Memory B cell (primary cell): ENCODE data around the gene CLDN18.
A peak's percentile ranks its signal among the peaks of the same experiment; 100 is the strongest.

Source experiments
- ATAC-seq: fragments of 150-1000 bp; cut with Tn5 transposase; 2 replicates; pipeline ENCODE4 v1.10.0; 2021; ENCODE audit warnings: low read depth, mild to moderate bottlenecking, moderate library complexity
- DNase-seq, 2 donors: peaks; one replicate each; pipeline ENCODE4 v3.0.0; 2022; ENCODE audit warnings: low spot score in 2 of 2
- H3K27ac Mint-ChIP-seq: one replicate; pipeline ENCODE4 v1.8.0; 2022; ENCODE audit warnings: mild to moderate bottlenecking, moderate library complexity, mixed read lengths
- H3K27me3 Mint-ChIP-seq: one replicate; pipeline ENCODE4 v1.8.0; 2022; ENCODE audit warnings: mixed read lengths
- H3K36me3 Mint-ChIP-seq: one replicate; pipeline ENCODE4 v1.8.0; 2022; ENCODE audit warnings: mild to moderate bottlenecking, mixed read lengths
- H3K4me1 Mint-ChIP-seq: one replicate; pipeline ENCODE4 v1.8.0; 2022; ENCODE audit warnings: mixed read lengths
- H3K4me3 Mint-ChIP-seq: one replicate; pipeline ENCODE4 v1.8.0; 2022; ENCODE audit warnings: mild to moderate bottlenecking, moderate library complexity, mixed read lengths
- H3K9me3 Mint-ChIP-seq: one replicate; pipeline ENCODE4 v1.8.0; 2022; ENCODE audit warnings: mixed read lengths

The CLDN18 gene

GRCh38 chr3:138062037-138062436 is 52.1 kb downstream of the CLDN18 start:
- Mint-ChIP-seq H3K4me3 (no peak overlapping the region), H3K27me3 (peaks cover 3% of the 10 kb centered on the region), H3K9me3 (no peaks in the 10 kb centered on the region), H3K36me3 (no peaks in the 10 kb centered on the region), H3K27ac (no peak overlapping the region), H3K4me1 (peaks cover 3% of the 10 kb centered on the region)
- ATAC-seq (no peak), DNase-seq (no peak)

GRCh38 chr3:138062626-138063025 is 52.7 kb downstream of the CLDN18 start:
- peaks cover 3% of the 10 kb centered on the region for H3K27me3 Mint-ChIP-seq
- H3K4me3 Mint-ChIP-seq = no peak overlapping the region
- ATAC-seq (no peak), DNase-seq (no peak)
- no peaks in the 10 kb centered on the region for H3K36me3 Mint-ChIP-seq
- H3K9me3 Mint-ChIP-seq = no peaks in the 10 kb centered on the region
- peaks cover 3% of the 10 kb centered on the region for H3K4me1 Mint-ChIP-seq
- H3K27ac Mint-ChIP-seq = no peak overlapping the region

GRCh38 chr3:138063416-138063815 is 53.5 kb downstream of the CLDN18 start:
- Mint-ChIP-seq H3K4me3 (no peak overlapping the region), H3K9me3 (no peaks in the 10 kb centered on the region), H3K36me3 (no peaks in the 10 kb centered on the region), H3K4me1 (peaks cover 3% of the 10 kb centered on the region), H3K27me3 (peaks cover 3% of the 10 kb centered on the region), H3K27ac (no peak overlapping the region)
- no peak for ATAC-seq
- no peak for DNase-seq

GRCh38 chr3:138065949-138066348 is 56.0 kb downstream of the CLDN18 start:
- no peak for ATAC-seq
- Mint-ChIP-seq H3K27ac (no peak overlapping the region), H3K27me3 (peaks cover 15% of the 10 kb centered on the region)

GRCh38 chr3:138066383-138066782 is 56.4 kb downstream of the CLDN18 start:
- H3K4me3 Mint-ChIP-seq = no peak overlapping the region
- H3K27me3 Mint-ChIP-seq = peaks cover 15% of the 10 kb centered on the region
- no peaks in the 10 kb centered on the region for H3K9me3 Mint-ChIP-seq
- peaks cover 2% of the 10 kb centered on the region for H3K4me1 Mint-ChIP-seq
- DNase-seq (no peak), ATAC-seq (no peak)
- H3K27ac Mint-ChIP-seq = no peak overlapping the region
- H3K36me3 Mint-ChIP-seq = no peaks in the 10 kb centered on the region

More at GRCh38 chr3:138065949-138066348, 56.0 kb downstream of the CLDN18 start:
- H3K9me3 Mint-ChIP-seq = no peaks in the 10 kb centered on the region
- no peaks in the 10 kb centered on the region for H3K36me3 Mint-ChIP-seq
- DNase-seq = no peak
- H3K4me1 Mint-ChIP-seq = peaks cover 2% of the 10 kb centered on the region
- H3K4me3 Mint-ChIP-seq = no peak overlapping the region

- H3K4me1 Mint-ChIP-seq = peaks cover 2% of the 10 kb centered on the region
- H3K4me3 Mint-ChIP-seq = no peak overlapping the region
- H3K9me3 Mint-ChIP-seq = no peaks in the 10 kb centered on the region
- no peak for DNase-seq
- H3K27me3 Mint-ChIP-seq = peaks cover 15% of the 10 kb centered on the region
- no peaks in the 10 kb centered on the region for H3K36me3 Mint-ChIP-seq
- no peak overlapping the region for H3K27ac Mint-ChIP-seq
- no peak for ATAC-seq
Measured at GRCh38 chr3:138066972-138067371, 57.0 kb downstream of the CLDN18 start.

GRCh38 chr3:138068046-138068445 is 58.1 kb downstream of the CLDN18 start:
- Mint-ChIP-seq H3K4me3 (no peak overlapping the region), H3K9me3 (peaks cover under 1% of the 10 kb centered on the region), H3K4me1 (peaks cover 2% of the 10 kb centered on the region), H3K27me3 (peaks cover 15% of the 10 kb centered on the region), H3K36me3 (no peaks in the 10 kb centered on the region), H3K27ac (no peak overlapping the region)
- DNase-seq (no peak), ATAC-seq (no peak)

- DNase-seq (peak; percentile 53 to 65), ATAC-seq (peak; percentile 81)
- H3K4me1 Mint-ChIP-seq = peaks cover 2% of the 10 kb centered on the region
- H3K9me3 Mint-ChIP-seq = peaks cover 6% of the 10 kb centered on the region
- H3K36me3 Mint-ChIP-seq = no peaks in the 10 kb centered on the region
- H3K27me3 Mint-ChIP-seq = peaks cover 15% of the 10 kb centered on the region
- H3K4me3 Mint-ChIP-seq = no peak overlapping the region
- no peak overlapping the region for H3K27ac Mint-ChIP-seq
Measured at GRCh38 chr3:138068579-138069174, 58.7 kb downstream of the CLDN18 start.

GRCh38 chr3:138070006-138070405 is 60.0 kb downstream of the CLDN18 start:
- no peak for DNase-seq
- H3K27me3 Mint-ChIP-seq = peaks cover 17% of the 10 kb centered on the region
- peaks cover 2% of the 10 kb centered on the region for H3K4me1 Mint-ChIP-seq
- no peak for ATAC-seq
- peaks cover 10% of the 10 kb centered on the region for H3K9me3 Mint-ChIP-seq
- no peaks in the 10 kb centered on the region for H3K36me3 Mint-ChIP-seq
- H3K4me3 Mint-ChIP-seq = no peak overlapping the region
- H3K27ac Mint-ChIP-seq = no peak overlapping the region

GRCh38 chr3:138072796-138073195 is 62.8 kb downstream of the CLDN18 start:
- no peak overlapping the region for H3K27ac Mint-ChIP-seq
- peaks cover 14% of the 10 kb centered on the region for H3K27me3 Mint-ChIP-seq
- H3K36me3 Mint-ChIP-seq = no peaks in the 10 kb centered on the region
- H3K4me1 Mint-ChIP-seq = peaks cover 2% of the 10 kb centered on the region
- no peak for ATAC-seq
- no peak overlapping the region for H3K4me3 Mint-ChIP-seq
- H3K9me3 Mint-ChIP-seq = peaks cover 10% of the 10 kb centered on the region
- no peak for DNase-seq

- ATAC-seq = no peak
- Mint-ChIP-seq H3K27me3 (peaks cover 4% of the 10 kb centered on the region), H3K4me3 (no peak overlapping the region), H3K9me3 (peaks cover 9% of the 10 kb centered on the region), H3K27ac (no peak overlapping the region), H3K4me1 (no peaks in the 10 kb centered on the region), H3K36me3 (no peaks in the 10 kb centered on the region)
- DNase-seq = no peak
Measured at GRCh38 chr3:138078096-138078495, 68.1 kb downstream of the CLDN18 start.

- Mint-ChIP-seq H3K27me3 (peaks cover 5% of the 10 kb centered on the region), H3K4me1 (no peaks in the 10 kb centered on the region), H3K9me3 (peaks cover 2% of the 10 kb centered on the region), H3K36me3 (no peaks in the 10 kb centered on the region), H3K27ac (no peak overlapping the region), H3K4me3 (no peak overlapping the region)
- ATAC-seq (no peak), DNase-seq (no peak)
Measured at GRCh38 chr3:138078901-138079344, 69.0 kb downstream of the CLDN18 start.

- DNase-seq = no peak
- Mint-ChIP-seq H3K27me3 (peaks cover 4% of the 10 kb centered on the region), H3K27ac (no peak overlapping the region), H3K9me3 (no peaks in the 10 kb centered on the region), H3K36me3 (no peaks in the 10 kb centered on the region), H3K4me1 (no peaks in the 10 kb centered on the region), H3K4me3 (no peak overlapping the region)
- no peak for ATAC-seq
Measured at GRCh38 chr3:138079901-138080300, 69.9 kb downstream of the CLDN18 start.

GRCh38 chr3:138081371-138082084 is 71.6 kb downstream of the CLDN18 start:
- no peak overlapping the region for H3K4me3 Mint-ChIP-seq
- no peaks in the 10 kb centered on the region for H3K9me3 Mint-ChIP-seq
- no peak for DNase-seq
- H3K36me3 Mint-ChIP-seq = no peaks in the 10 kb centered on the region
- no peaks in the 10 kb centered on the region for H3K4me1 Mint-ChIP-seq
- ATAC-seq = no peak
- no peak overlapping the region for H3K27ac Mint-ChIP-seq
- H3K27me3 Mint-ChIP-seq = peaks cover 4% of the 10 kb centered on the region
